PC-9 (cell line): Measurements from ENCODE around the gene ARHGAP42. TPM values are rescaled to one million over a fixed set of nuclear protein-coding genes. Genes with fewer than 3 reads are reported as not detected.

Experiments used
- BruUV-seq: library from RNA; stranded (reverse); fragments of 400-500 nt; replicated peaks from 2 replicates; lab custom pipeline; 2021; lab: Mats Ljungman, UMichigan
- CTCF ChIA-PET: fragments of 300-600 bp; sonication (Branson Sonifier 250); formaldehyde crosslinking; loops from one replicate; lab custom pipeline; 2022; ENCODE audit warnings: antibody characterized with exemption; lab: Charles Lee
- POLR2A ChIA-PET: fragments of 300-600 bp; sonication (Branson Sonifier 250); formaldehyde crosslinking; loops from one replicate; lab custom pipeline; 2022; ENCODE audit warnings: antibody characterized with exemption; ENCODE audit not compliant: unreplicated experiment; lab: Charles Lee
- DNase-seq, 2 experiments: peaks; one replicate each; pipeline versions ENCODE4 v3.0.0 to v3.0.0-alpha.2; 2015 to 2022; ENCODE audit warnings: mixed read lengths in 1 of 2
- H2AFZ ChIP-seq: fragments of 200-600 bp; sonication (generic); 2 replicates; pipeline ENCODE4 v1.8.1; 2017; ENCODE audit warnings: antibody characterized with exemption
- H3F3A ChIP-seq: fragments of 200-600 bp; sonication (generic); 2 replicates; pipeline ENCODE4 v1.8.1; 2017; ENCODE audit warnings: antibody characterized with exemption, mild to moderate bottlenecking, low read depth; ENCODE audit not compliant: insufficient read depth
- H3K27ac ChIP-seq: fragments of 200-600 bp; sonication (generic); 2 replicates; pipeline ENCODE4 v1.6.1; 2016; ENCODE audit warnings: mixed run types
- H3K27me3 ChIP-seq: fragments of 200-600 bp; sonication (generic); 2 replicates; pipeline ENCODE4 v1.6.1; 2016; ENCODE audit warnings: low read depth, mixed run types; ENCODE audit not compliant: insufficient read depth
- H3K36me3 ChIP-seq: fragments of 200-600 bp; sonication (generic); 2 replicates; pipeline ENCODE4 v1.6.1; 2016; ENCODE audit warnings: low read depth, mixed run types
- H3K4me1 ChIP-seq: fragments of 200-600 bp; sonication (generic); replicated peaks from 2 replicates; pipeline ENCODE4 v1.6.1; 2016; ENCODE audit warnings: mixed run types; ENCODE audit not compliant: insufficient read depth
- H3K4me2 ChIP-seq: fragments of 200-600 bp; sonication (generic); 2 replicates; pipeline ENCODE4 v1.6.1; 2017; ENCODE audit warnings: mixed run types
- H3K4me3 ChIP-seq: fragments of 200-600 bp; sonication (generic); 2 replicates; pipeline ENCODE4 v1.6.1; 2016; ENCODE audit warnings: mixed run types
- H3K79me2 ChIP-seq: fragments of 200-600 bp; sonication (generic); 2 replicates; pipeline ENCODE4 v1.6.1; 2017; ENCODE audit warnings: low read depth, mixed run types
- H3K9me2 ChIP-seq: fragments of 200-600 bp; sonication (generic); 2 replicates; pipeline ENCODE4 v1.8.1; 2017; ENCODE audit warnings: mild to moderate bottlenecking; ENCODE audit not compliant: insufficient read depth
- H3K9me3 ChIP-seq: fragments of 200-600 bp; sonication (generic); 2 replicates; pipeline ENCODE4 v1.8.1; 2016; ENCODE audit warnings: low read depth; ENCODE audit not compliant: insufficient read depth
- H4K20me1 ChIP-seq: fragments of 200-600 bp; sonication (generic); 2 replicates; pipeline ENCODE4 v1.8.1; 2017; ENCODE audit not compliant: insufficient read depth
- EZH2 ChIP-seq: fragments of 200-600 bp; sonication (generic); IDR thresholded peaks from 2 replicates; pipeline ENCODE4 v1.8.0; 2017; ENCODE audit warnings: antibody characterized with exemption, low read depth
- intact Hi-C: fragments of 100-400 bp; cut with micrococcal nuclease; formaldehyde crosslinking; loops from one replicate; pipeline ENCODE4 v1.10.0; 2022; ENCODE audit not compliant: unreplicated experiment
- total RNA-seq: library from RNA; stranded (reverse); gene quantifications from 2 replicates; pipeline ENCODE4 v1.2.3, GENCODE V29; 2021
- TF ChIP-seq, protein P1 (sequence below): fragments of 200-600 bp; sonication (generic); conservative IDR thresholded peaks from 2 replicates; pipeline ENCODE4 v1.6.1; 2017; ENCODE audit warnings: mixed run types, antibody characterized with exemption, mild to moderate bottlenecking, moderate library complexity

The ARHGAP42 gene
- total RNA-seq, 1 experiment from 2014 or later: 12.8 TPM

GRCh38 chr11:100757646-100758045 is 70.6 kb downstream of the ARHGAP42 start:
- Histone ChIP-seq H3K27me3 (no peaks in the 10 kb centered on the region), H3K27ac (no peak overlapping the region), H3K9me3 (no peaks in the 10 kb centered on the region; the same call in 1 of the 2 replicates), H3K4me1 (peaks cover 20% of the 10 kb centered on the region), H3F3A (peaks cover 13% of the 10 kb centered on the region), H3K4me2 (no peak overlapping the region), H3K4me3 (no peak overlapping the region), H2AFZ (no peak overlapping the region), H4K20me1 (no peaks in the 10 kb centered on the region), H3K36me3 (no peaks in the 10 kb centered on the region), H3K79me2 (no peaks in the 10 kb centered on the region), H3K9me2 (no peaks in the 10 kb centered on the region)
- TF ChIP-seq EZH2: no peak
- TF ChIP-seq, protein P1, sequence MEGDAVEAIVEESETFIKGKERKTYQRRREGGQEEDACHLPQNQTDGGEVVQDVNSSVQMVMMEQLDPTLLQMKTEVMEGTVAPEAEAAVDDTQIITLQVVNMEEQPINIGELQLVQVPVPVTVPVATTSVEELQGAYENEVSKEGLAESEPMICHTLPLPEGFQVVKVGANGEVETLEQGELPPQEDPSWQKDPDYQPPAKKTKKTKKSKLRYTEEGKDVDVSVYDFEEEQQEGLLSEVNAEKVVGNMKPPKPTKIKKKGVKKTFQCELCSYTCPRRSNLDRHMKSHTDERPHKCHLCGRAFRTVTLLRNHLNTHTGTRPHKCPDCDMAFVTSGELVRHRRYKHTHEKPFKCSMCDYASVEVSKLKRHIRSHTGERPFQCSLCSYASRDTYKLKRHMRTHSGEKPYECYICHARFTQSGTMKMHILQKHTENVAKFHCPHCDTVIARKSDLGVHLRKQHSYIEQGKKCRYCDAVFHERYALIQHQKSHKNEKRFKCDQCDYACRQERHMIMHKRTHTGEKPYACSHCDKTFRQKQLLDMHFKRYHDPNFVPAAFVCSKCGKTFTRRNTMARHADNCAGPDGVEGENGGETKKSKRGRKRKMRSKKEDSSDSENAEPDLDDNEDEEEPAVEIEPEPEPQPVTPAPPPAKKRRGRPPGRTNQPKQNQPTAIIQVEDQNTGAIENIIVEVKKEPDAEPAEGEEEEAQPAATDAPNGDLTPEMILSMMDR: no peak
- CTCF ChIA-PET: no interaction called here
- DNase-seq: no peak
- intact Hi-C loops: no loop called here
- POLR2A ChIA-PET: no interaction called here
- no TSS peak for BruUV-seq

DNA sequence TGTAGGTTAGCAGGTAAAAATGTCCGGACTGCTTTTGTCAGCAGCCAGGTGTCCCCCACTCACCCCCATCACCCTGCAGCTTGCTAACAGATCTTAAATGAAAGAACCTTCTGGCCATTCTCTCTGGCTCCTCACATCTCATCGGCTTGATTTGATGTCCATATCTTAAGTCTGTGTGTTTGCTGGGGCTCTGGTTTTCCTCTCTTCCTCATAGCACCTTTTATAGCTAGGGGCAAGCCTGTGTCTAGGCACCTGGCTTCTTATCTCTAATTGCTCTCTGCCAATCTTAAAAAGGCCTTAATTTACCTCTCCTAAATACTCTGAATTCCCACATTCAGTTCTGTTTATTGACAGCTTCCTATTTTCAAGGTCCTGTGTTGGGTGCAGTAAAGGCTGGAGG is 72.0 kb downstream of the ARHGAP42 start:
- no TSS peak for BruUV-seq
- Histone ChIP-seq H4K20me1 (no peaks in the 10 kb centered on the region), H3K9me2 (no peaks in the 10 kb centered on the region), H3K27ac (no peak overlapping the region), H3F3A (no peaks in the 10 kb centered on the region), H3K9me3 (no peaks in the 10 kb centered on the region; the same call in 1 of the 2 replicates), H2AFZ (no peak overlapping the region), H3K27me3 (no peaks in the 10 kb centered on the region), H3K4me2 (no peak overlapping the region), H3K36me3 (no peaks in the 10 kb centered on the region), H3K79me2 (no peaks in the 10 kb centered on the region), H3K4me1 (peaks cover 5% of the 10 kb centered on the region), H3K4me3 (no peak overlapping the region)
- ChIA-PET POLR2A (interaction anchor here (0.6 kb wide), 1 partner anchor 32 kb away, joined by 3 read pairs; no protein-coding TSS in a partner anchor), CTCF (no interaction called here)
- DNase-seq: no peak
- no peak for TF ChIP-seq EZH2
- TF ChIP-seq, protein P1: no peak
- intact Hi-C loops: no loop called here

GRCh38 chr11:100759856-100760255 is 72.8 kb downstream of the ARHGAP42 start:
- no peak overlapping the region for H3K4me2 ChIP-seq
- ChIA-PET POLR2A (no interaction called here), CTCF (no interaction called here)
- no peaks in the 10 kb centered on the region; the same call in 1 of the 2 replicates for H3K9me3 ChIP-seq
- H3K9me2 ChIP-seq: no peaks in the 10 kb centered on the region
- intact Hi-C loops: no loop called here
- H3K4me1 ChIP-seq: no peaks in the 10 kb centered on the region
- no peaks in the 10 kb centered on the region for H3K36me3 ChIP-seq
- no peak overlapping the region for H3K4me3 ChIP-seq
- no peak overlapping the region for H2AFZ ChIP-seq
- no TSS peak for BruUV-seq
- no peaks in the 10 kb centered on the region for H3F3A ChIP-seq
- TF ChIP-seq, protein P1: no peak
- TF ChIP-seq EZH2: no peak
- H4K20me1 ChIP-seq: no peaks in the 10 kb centered on the region
- no peaks in the 10 kb centered on the region for H3K27me3 ChIP-seq
- no peaks in the 10 kb centered on the region for H3K79me2 ChIP-seq
- no peak for DNase-seq
- no peak overlapping the region for H3K27ac ChIP-seq
